ENCODE measurements around the gene POR.

Gene POR

GRCh38 chr7:75916685-75917634 is 2.0 kb downstream of the POR start:
- no peak for TF ChIP-seq CTCF (IDR thresholded peaks at IDR 0.05; ENCODE audit: control insufficient read depth, insufficient read depth, low read depth, low read length, missing control alignments)
- H3K4me3 ChIP-seq (ENCODE audit: control insufficient read depth, low read depth, low read length): no peak overlapping the region
- no peak for DNase-seq (ENCODE audit: low read depth)

- H3K4me3 ChIP-seq (ENCODE audit: control insufficient read depth, low read depth, low read length): no peak overlapping the region
- TF ChIP-seq CTCF (IDR thresholded peaks at IDR 0.05; ENCODE audit: control insufficient read depth, insufficient read depth, low read depth, low read length, missing control alignments): no peak
- no peak for DNase-seq (ENCODE audit: low read depth)
These were observed 5.6 kb downstream of the POR start for GRCh38 chr7:75920431-75921161.

DNA sequence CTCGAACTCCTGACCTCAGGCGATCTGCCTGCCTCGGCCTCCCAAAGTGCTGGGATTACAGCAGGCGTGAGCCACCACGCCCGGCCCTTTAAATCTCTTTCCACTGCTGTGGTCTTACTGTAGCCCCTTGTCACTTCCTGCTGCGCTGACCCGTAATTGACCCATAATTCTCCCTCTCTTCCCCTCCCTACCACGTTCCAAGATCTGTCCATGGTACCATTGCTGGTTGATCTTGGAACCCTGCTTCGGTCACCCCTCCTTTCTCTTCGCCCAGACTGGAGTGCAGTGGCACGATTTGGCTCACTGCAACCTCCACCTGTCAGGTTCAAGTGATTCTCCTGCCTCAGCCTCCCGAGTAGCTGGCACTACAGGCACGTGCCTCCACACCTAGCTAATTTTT is 6.5 kb downstream of the POR start:
- H3K4me3 ChIP-seq (ENCODE audit: control insufficient read depth, low read depth, low read length): no peak overlapping the region
- TF ChIP-seq CTCF (IDR thresholded peaks at IDR 0.05; ENCODE audit: control insufficient read depth, insufficient read depth, low read depth, low read length, missing control alignments): no peak
- no peak for DNase-seq (ENCODE audit: low read depth)

GRCh38 chr7:75922966-75923603 is 8.1 kb downstream of the POR start:
- no peak for DNase-seq (ENCODE audit: low read depth)
- no peak for TF ChIP-seq CTCF (IDR thresholded peaks at IDR 0.05; ENCODE audit: control insufficient read depth, insufficient read depth, low read depth, low read length, missing control alignments)
- no peak overlapping the region for H3K4me3 ChIP-seq (ENCODE audit: control insufficient read depth, low read depth, low read length)

GRCh38 chr7:75924256-75924655 is 9.3 kb downstream of the POR start:
- no peak for DNase-seq (ENCODE audit: low read depth)
- H3K4me3 ChIP-seq (ENCODE audit: control insufficient read depth, low read depth, low read length): no peak overlapping the region
- TF ChIP-seq CTCF (IDR thresholded peaks at IDR 0.05; ENCODE audit: control insufficient read depth, insufficient read depth, low read depth, low read length, missing control alignments): no peak

DNA sequence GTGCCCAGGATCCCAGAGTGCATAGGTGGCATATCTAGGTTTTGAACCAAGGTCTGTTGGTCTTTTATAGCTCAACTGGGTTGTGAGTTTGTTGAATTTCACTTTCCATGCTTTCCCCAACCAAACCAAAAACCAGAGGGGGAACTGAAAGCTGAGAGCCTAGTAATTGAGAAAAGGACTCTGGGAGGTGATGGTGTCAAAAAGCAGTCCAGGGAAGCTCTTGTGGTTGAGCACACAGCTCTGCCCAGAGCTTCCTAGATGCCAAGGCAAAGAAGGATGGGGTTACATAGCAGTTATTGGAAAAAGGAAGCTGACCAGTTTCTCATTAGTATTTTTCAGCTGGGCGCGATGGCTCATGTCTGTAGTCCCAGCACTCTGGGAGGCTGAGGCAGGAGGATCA is 9.9 kb downstream of the POR start:
- no peak overlapping the region for H3K4me3 ChIP-seq (ENCODE audit: control insufficient read depth, low read depth, low read length)
- DNase-seq (ENCODE audit: low read depth): no peak
- no peak for TF ChIP-seq CTCF (IDR thresholded peaks at IDR 0.05; ENCODE audit: control insufficient read depth, insufficient read depth, low read depth, low read length, missing control alignments)

Measured in AG09309 (cell line).